Measurements from ENCODE around the gene RAB8B. TPM values are rescaled to one million over a fixed set of nuclear protein-coding genes. Genes with fewer than 3 reads are reported as not detected.
"Not testable (repeated sequence)": the region's sequence is repeated elsewhere in the genome, so short reads cannot be mapped to it uniquely, and the experiment has no call there.

The RAB8B gene
- total RNA-seq, 1 experiment from 2014 or later = 27.2 TPM

GRCh38 chr15:63191895-63192618, 2.7 kb downstream of the RAB8B start:
- Histone ChIP-seq H3K36me3 (replicated peaks; ENCODE audit: control insufficient read depth, insufficient read depth, low read length) (no peaks in the 10 kb centered on the region), H3K27me3 (ENCODE audit: control insufficient read depth, insufficient read depth, low read length) (no peaks in the 10 kb centered on the region), H3K4me3 (ENCODE audit: insufficient read depth, low read depth, low read length) (no peak overlapping the region)
- no peak for DNase-seq

- Histone ChIP-seq H3K27me3 (ENCODE audit: control insufficient read depth, insufficient read depth, low read length) (no peaks in the 10 kb centered on the region), H3K36me3 (replicated peaks; ENCODE audit: control insufficient read depth, insufficient read depth, low read length) (no peaks in the 10 kb centered on the region), H3K4me3 (ENCODE audit: insufficient read depth, low read depth, low read length) (no peak overlapping the region)
- DNase-seq = no peak
Observed at GRCh38 chr15:63192619-63193206, 3.3 kb downstream of the RAB8B start.

- Histone ChIP-seq H3K4me3 (ENCODE audit: insufficient read depth, low read depth, low read length) (no peak overlapping the region), H3K27me3 (ENCODE audit: control insufficient read depth, insufficient read depth, low read length) (no peaks in the 10 kb centered on the region), H3K36me3 (replicated peaks; ENCODE audit: control insufficient read depth, insufficient read depth, low read length) (no peaks in the 10 kb centered on the region)
- DNase-seq = no peak
Observed at GRCh38 chr15:63194302-63194701, 4.9 kb downstream of the RAB8B start.

- Histone ChIP-seq H3K27me3 (ENCODE audit: control insufficient read depth, insufficient read depth, low read length) (no peaks in the 10 kb centered on the region), H3K36me3 (replicated peaks; ENCODE audit: control insufficient read depth, insufficient read depth, low read length) (no peaks in the 10 kb centered on the region), H3K4me3 (ENCODE audit: insufficient read depth, low read depth, low read length) (no peak overlapping the region)
- DNase-seq = no peak
Observed at GRCh38 chr15:63194880-63195568, 5.6 kb downstream of the RAB8B start.

- no peaks in the 10 kb centered on the region for H3K27me3 ChIP-seq (ENCODE audit: control insufficient read depth, insufficient read depth, low read length)
- no peak for DNase-seq
- H3K4me3 ChIP-seq (ENCODE audit: insufficient read depth, low read depth, low read length) = no peak overlapping the region
- no peaks in the 10 kb centered on the region for H3K36me3 ChIP-seq (replicated peaks; ENCODE audit: control insufficient read depth, insufficient read depth, low read length)
Observed at GRCh38 chr15:63195569-63196015, 6.2 kb downstream of the RAB8B start.

GRCh38 chr15:63196842-63197241, 7.4 kb downstream of the RAB8B start:
- no peak for DNase-seq
- Histone ChIP-seq H3K4me3 (ENCODE audit: insufficient read depth, low read depth, low read length) (no peak overlapping the region), H3K27me3 (ENCODE audit: control insufficient read depth, insufficient read depth, low read length) (no peaks in the 10 kb centered on the region), H3K36me3 (replicated peaks; ENCODE audit: control insufficient read depth, insufficient read depth, low read length) (no peaks in the 10 kb centered on the region)

GRCh38 chr15:63197626-63198025, 8.2 kb downstream of the RAB8B start:
- H3K27me3 ChIP-seq (ENCODE audit: control insufficient read depth, insufficient read depth, low read length) = no peaks in the 10 kb centered on the region
- H3K36me3 ChIP-seq (replicated peaks; ENCODE audit: control insufficient read depth, insufficient read depth, low read length) = no peaks in the 10 kb centered on the region
- H3K4me3 ChIP-seq (ENCODE audit: insufficient read depth, low read depth, low read length) = no peak overlapping the region

GRCh38 chr15:63198371-63199250, 9.2 kb downstream of the RAB8B start:
- H3K27me3 ChIP-seq (ENCODE audit: control insufficient read depth, insufficient read depth, low read length) = no peaks in the 10 kb centered on the region
- no peak overlapping the region for H3K4me3 ChIP-seq (ENCODE audit: insufficient read depth, low read depth, low read length)
- H3K36me3 ChIP-seq (replicated peaks; ENCODE audit: control insufficient read depth, insufficient read depth, low read length) = no peaks in the 10 kb centered on the region
- no peak for DNase-seq

More at GRCh38 chr15:63197626-63198025, 8.2 kb downstream of the RAB8B start:
- no peak for DNase-seq

- H3K27me3 ChIP-seq (ENCODE audit: control insufficient read depth, insufficient read depth, low read length) = no peaks in the 10 kb centered on the region
- H3K4me3 ChIP-seq (ENCODE audit: insufficient read depth, low read depth, low read length) = no peak overlapping the region
- no peaks in the 10 kb centered on the region for H3K36me3 ChIP-seq (replicated peaks; ENCODE audit: control insufficient read depth, insufficient read depth, low read length)
- DNase-seq = no peak
Observed at GRCh38 chr15:63200464-63201249, 11.3 kb downstream of the RAB8B start.

- Histone ChIP-seq H3K27me3 (ENCODE audit: control insufficient read depth, insufficient read depth, low read length) (no peaks in the 10 kb centered on the region), H3K36me3 (replicated peaks; ENCODE audit: control insufficient read depth, insufficient read depth, low read length) (no peaks in the 10 kb centered on the region)
Observed at GRCh38 chr15:63202861-63203260, 13.5 kb downstream of the RAB8B start.

GRCh38 chr15:63203451-63204090, 14.2 kb downstream of the RAB8B start:
- no peaks in the 10 kb centered on the region for H3K27me3 ChIP-seq (ENCODE audit: control insufficient read depth, insufficient read depth, low read length)
- H3K4me3 ChIP-seq (ENCODE audit: insufficient read depth, low read depth, low read length) = no peak overlapping the region
- no peak for DNase-seq
- no peaks in the 10 kb centered on the region for H3K36me3 ChIP-seq (replicated peaks; ENCODE audit: control insufficient read depth, insufficient read depth, low read length)

More at GRCh38 chr15:63202861-63203260, 13.5 kb downstream of the RAB8B start:
- DNase-seq = no peak
- H3K4me3 ChIP-seq (ENCODE audit: insufficient read depth, low read depth, low read length) = no peak overlapping the region

GRCh38 chr15:63206079-63206478, 16.7 kb downstream of the RAB8B start:
- Histone ChIP-seq H3K27me3 (ENCODE audit: control insufficient read depth, insufficient read depth, low read length) (no peaks in the 10 kb centered on the region), H3K4me3 (ENCODE audit: insufficient read depth, low read depth, low read length) (no peak overlapping the region), H3K36me3 (replicated peaks; ENCODE audit: control insufficient read depth, insufficient read depth, low read length) (no peaks in the 10 kb centered on the region)
- no peak for DNase-seq

GRCh38 chr15:63208824-63209223, 19.4 kb downstream of the RAB8B start:
- H3K4me3 ChIP-seq (ENCODE audit: insufficient read depth, low read depth, low read length); H3K27me3 ChIP-seq (ENCODE audit: control insufficient read depth, insufficient read depth, low read length); H3K36me3 ChIP-seq (replicated peaks; ENCODE audit: control insufficient read depth, insufficient read depth, low read length); DNase-seq: not testable (repeated sequence)
